NCI-H1436 treated with DMSO at 0.1 percent for 48 hours (cell line): ENCODE data around the gene POU2AF2.
"Not testable (repeated sequence)": the region's sequence is repeated elsewhere in the genome, so short reads cannot be mapped to it uniquely, and the experiment has no call there.

Experiments used
- DNase-seq: peaks from one replicate; lab custom pipeline; 2025; lab: John Stamatoyannopoulos, UW

POU2AF2 gene

DNA sequence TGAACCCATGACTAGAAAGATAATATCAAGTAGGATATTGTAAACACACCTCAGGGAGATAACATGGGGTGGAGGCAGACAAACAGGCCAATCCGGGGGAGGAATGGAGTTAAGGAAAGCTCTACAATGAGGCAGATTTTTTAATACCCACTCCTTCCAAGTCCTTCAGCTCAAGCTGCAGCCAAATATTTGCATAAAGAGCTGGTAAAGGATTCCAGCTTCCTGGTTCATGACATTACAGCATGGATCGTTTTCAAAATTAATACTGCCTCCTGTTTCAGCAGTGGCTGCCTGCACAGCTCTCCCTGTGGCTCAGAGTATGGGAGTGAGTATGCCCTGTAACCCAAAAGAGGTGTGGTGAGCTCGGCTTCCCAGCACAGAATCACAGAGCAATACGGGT is 57.9 kb downstream of the POU2AF2 start:
- peak; percentile 39 for DNase-seq

DNA sequence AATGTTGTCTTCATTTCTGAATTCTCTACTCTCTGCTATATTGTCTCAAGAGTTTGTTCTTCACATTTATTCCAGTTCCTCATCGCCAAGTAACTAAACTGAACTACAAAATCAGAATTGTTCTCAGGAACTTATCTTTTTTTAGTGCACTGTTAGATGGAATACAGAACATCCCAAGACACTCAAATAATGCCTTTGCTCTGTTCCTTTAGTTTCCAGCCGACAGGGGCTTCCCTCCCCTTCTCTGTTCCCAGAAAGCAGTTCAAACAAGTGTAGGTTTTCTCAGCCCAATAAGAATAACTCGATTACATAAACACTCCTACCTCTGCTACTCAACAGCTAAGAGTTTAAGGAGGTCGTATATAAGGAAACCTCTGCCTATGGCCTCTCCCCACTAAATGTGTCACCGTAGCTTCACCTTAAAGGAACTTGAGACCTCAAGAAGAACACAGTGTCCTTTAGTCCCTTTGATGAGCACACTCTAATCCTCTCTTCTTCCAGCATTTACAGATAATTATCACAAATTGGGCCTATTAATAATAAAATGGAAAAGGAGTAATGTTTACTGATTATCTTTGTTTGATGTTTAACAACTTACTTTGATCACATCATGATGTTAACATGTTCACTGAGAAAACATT is 59.8 kb downstream of the POU2AF2 start:
- DNase-seq, result no peak

GRCh38 chr11:111305876-111306275 is 60.4 kb downstream of the POU2AF2 start:
- DNase-seq, result no peak

- DNase-seq, result no peak
Observed at GRCh38 chr11:111306321-111306720, 60.8 kb downstream of the POU2AF2 start.

DNA sequence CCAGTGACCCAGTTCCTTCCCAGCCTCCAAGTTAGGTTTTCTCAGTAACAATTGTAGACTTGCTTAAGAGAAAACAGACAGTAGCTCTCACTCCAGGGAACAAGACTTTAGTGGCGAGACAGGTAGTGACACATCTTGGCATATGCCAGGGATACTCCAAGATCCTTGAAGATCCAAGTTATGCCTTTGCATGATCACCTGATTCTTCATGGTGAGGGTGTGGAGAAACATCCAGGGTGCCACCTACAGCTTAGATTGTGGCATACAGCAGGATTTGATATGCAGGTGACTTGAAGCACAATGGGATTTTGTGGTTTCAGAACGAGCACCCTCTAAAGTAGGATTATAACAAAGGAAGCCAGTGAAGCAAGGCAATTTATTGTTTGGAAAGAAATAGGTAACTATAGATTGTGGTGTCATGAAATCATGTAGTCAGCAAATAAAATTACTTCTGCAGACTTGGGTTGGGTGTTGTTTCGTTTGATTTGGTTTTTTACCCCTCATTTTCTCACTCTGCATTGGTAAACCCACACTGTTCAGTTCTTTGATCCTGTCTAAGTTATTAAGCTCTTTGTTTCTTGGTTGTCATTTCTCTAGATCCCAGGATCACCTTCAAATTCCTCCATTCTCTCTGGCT is 62.1 kb downstream of the POU2AF2 start:
- peak; percentile 73 for DNase-seq

DNA sequence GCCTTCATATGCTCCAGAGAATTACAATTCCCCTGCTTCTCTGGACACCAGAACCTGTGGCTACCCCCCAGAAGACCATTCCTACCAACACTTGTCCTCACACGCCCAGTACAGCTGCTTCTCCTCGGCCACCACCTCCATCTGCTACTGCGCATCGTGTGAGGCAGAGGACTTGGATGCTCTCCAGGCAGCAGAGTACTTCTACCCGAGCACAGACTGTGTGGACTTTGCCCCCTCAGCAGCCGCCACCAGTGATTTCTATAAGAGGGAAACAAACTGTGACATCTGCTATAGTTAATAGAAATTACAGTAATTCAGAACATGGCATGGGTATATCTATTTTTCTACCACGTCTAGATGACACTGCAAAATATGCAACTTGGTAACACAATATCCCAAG is 62.6 kb downstream of the POU2AF2 start:
- DNase-seq, result peak; percentile 91

DNA sequence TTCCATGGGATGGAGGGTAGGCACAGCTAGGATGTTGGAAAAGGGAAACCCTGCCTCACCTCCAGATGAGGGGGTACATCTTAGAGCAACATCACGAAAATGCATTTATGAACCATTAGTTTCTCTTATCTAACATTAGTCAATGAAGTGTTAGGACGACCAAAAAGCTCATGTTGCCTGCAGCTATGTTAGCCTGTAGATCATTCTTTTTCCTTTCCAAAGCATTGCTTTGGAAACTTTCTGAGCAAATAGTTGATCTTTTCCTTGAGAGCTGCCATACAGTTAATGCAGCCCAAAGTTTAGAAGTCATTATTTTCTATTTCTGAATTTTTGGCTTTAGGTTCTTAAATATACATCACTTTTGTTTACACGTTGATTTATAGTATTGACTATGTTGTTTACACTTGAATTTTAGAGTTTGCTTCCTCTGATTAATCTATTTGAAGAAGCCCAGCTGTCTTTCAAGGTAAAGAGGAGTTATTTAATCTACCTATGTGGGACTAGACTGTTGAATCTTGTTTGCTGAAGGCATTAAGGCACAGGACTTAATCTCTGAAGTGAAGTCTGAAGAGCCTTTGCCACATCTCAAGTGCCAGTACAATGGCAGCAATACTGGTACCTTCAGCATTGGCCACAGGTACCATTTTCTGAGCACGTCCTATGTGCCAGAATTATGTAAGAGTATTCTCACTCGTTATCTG is 63.8 kb downstream of the POU2AF2 start:
- peak; percentile 36 for DNase-seq

DNA sequence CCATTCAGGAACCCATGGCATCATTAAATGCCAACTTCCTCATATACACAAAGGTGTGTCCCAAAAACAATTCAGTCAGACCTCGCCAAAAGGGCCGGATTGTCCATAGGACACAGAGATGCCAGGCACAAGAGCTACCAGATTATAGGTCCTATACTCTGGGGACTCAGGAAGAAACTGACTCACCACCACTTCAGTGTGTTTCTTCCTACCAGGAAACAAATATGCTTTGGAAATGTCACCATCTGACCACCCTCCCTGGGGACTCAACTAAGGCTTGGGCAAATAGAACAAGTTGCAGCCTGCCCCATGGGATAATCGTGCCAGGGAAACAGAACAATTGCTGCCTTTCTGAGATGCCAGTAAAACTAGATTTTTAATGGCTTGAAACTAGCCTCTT is 64.6 kb downstream of the POU2AF2 start:
- peak; percentile 83 for DNase-seq

DNA sequence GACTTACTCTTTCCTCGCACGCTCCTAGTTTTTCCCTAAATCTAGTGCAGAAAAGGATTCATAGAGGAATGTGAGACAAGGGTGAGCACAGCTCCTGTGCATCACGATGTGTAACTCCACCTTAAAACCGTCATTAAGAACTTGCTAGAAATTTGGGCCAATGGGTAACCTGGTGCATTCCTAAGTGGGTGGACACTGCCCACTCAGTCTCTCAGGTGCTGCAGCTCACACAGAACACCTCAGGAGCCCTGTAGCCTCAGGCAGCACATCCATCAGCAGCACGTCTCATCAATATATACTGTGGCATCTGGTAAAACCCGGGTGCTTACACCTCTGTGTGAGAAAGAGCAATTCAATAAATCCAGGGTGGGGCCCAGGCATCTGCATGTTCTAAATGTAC is 65.2 kb downstream of the POU2AF2 start:
- no peak for DNase-seq

DNA sequence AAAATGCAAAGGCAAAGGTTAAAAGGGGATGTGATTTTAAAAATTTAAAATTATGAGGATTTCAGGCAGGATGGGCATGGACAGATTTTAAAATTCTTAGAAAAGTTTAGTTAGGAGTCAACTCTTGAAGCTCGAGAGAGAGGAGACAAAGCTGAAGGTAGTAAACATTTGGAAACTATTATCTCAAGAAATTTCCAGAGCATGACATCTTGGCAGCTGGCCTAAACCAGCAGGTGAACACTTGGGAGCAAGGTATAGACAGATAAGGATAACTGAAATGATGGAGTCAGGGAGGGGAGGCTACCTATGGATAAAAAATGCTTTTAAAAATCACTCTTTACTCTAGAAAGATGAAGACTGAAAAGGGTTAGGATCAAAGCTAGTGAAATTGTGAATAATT is 66.6 kb downstream of the POU2AF2 start:
- DNase-seq, result no peak

- DNase-seq, result no peak
Observed at GRCh38 chr11:111319296-111319695, 73.8 kb downstream of the POU2AF2 start.

GRCh38 chr11:111320199-111320598 is 74.7 kb downstream of the POU2AF2 start:
- not testable (repeated sequence) for DNase-seq

GRCh38 chr11:111320728-111321568 is 75.4 kb downstream of the POU2AF2 start:
- no peak for DNase-seq

- no peak for DNase-seq
Observed at GRCh38 chr11:111322534-111322933, 77.0 kb downstream of the POU2AF2 start.

DNA sequence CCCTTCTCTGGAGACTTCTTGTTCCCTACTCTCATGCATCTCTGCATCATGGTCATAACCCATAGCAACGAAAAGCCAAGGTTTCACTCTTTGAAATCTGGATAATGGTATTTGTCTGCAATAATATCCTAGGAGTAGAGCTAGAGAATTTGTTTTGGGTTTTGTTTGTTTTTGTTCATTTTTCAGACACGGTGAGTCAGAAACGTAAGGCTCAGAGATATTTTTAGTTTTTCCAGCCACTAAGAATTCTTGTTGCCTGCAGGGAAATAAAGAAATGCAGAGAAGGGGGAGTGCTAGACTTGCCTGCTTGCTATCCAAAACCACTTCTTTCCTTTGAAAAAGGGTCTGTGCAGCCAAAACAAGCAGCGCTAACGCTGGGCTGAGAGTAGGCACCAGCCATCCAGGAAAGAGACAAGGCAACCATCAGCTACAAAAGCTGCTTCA is 78.8 kb downstream of the POU2AF2 start:
- no peak for DNase-seq

DNA sequence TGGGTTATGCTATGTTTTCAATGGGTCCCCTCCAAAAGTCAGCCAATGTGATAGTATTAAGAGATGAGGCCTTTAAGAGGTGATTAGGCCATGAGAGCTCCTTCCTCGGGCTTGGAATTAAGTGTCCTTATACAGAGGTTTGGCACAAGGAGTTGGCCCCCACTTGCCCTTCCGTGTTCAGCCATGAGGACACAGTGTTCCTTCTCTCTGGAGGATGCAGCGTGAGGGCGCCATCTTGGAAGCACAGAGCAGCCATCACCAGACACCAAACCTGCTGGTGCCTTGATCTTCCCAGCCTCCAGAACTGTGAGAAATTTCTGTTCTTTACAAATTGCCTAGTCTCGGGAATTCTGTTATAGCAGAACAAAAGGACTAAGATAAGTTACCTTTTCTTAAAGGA is 79.7 kb downstream of the POU2AF2 start:
- DNase-seq, result no peak

- no peak for DNase-seq
Observed at GRCh38 chr11:111326824-111327223, 81.3 kb downstream of the POU2AF2 start.

DNA sequence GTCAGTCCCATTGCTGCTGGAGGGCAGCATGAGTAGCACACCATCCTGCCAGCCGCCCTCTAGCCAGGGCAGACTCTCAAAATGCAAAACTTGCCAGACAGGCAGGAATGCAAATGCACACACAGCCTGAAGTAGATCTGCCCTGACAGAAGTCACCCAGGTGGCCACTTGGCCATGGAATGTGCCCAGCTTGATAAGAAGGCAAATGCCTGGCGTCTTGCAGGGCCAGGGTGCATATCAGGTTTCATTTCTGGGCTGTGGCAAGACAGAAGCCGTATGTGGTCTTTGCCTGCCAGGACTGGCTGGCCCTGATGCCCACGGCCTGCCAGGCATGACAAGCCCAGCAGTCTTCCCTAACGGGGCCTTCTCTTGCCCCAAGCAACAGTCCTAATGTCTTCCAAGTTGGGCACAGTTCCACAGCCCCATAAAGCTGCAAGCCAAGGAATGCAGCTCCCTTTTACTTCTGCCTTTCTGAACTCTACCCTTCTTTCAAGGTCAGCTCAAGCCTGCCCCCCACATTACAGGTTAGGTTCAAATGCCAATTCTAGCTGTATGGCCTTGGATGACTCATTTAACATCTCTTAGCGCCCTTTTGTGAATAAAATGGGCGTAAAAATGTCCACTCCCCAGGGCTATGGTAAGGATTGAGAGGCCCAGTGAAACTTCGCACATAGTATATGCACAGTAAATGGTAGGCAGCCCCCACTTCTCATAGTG is 82.5 kb downstream of the POU2AF2 start:
- DNase-seq, result no peak

- no peak for DNase-seq
Observed at GRCh38 chr11:111329306-111330204, 84.0 kb downstream of the POU2AF2 start.

GRCh38 chr11:111330234-111330893 is 84.8 kb downstream of the POU2AF2 start:
- DNase-seq, result no peak
